Measurements from ENCODE around the gene SPRR2D.
"Not testable (repeated sequence)": the region's sequence is repeated elsewhere in the genome, so short reads cannot be mapped to it uniquely, and the experiment has no call there.

The SPRR2D gene

GRCh38 chr1:153040950-153041631 lies at the start of gene SPRR2D:
Gene SPRR2D (minus strand): TSS chr1:153041120. CDS start chr1:153040346, 774 bp downstream.
- in situ Hi-C loops (cut with MboI; ENCODE audit: low sequenced_read_pairs): no loop called here

GRCh38 chr1:153087652-153088051 lies 46.7 kb upstream of the SPRR2D start:
- in situ Hi-C loops (cut with MboI; ENCODE audit: low sequenced_read_pairs): no loop called here

- in situ Hi-C loops (cut with MboI; ENCODE audit: low sequenced_read_pairs): no loop called here
These were observed 40.8 kb upstream of the SPRR2D start for GRCh38 chr1:153081736-153082135.

GRCh38 chr1:153072806-153073726 lies 32.1 kb upstream of the SPRR2D start:
- in situ Hi-C loops (cut with MboI; ENCODE audit: low sequenced_read_pairs): no loop called here

GRCh38 chr1:153071511-153071910 lies 30.6 kb upstream of the SPRR2D start, which contains the start of gene SPRR2B:
Gene SPRR2B (minus strand): TSS chr1:153071611. CDS start chr1:153070839, 772 bp downstream.
- in situ Hi-C loops (cut with MboI; ENCODE audit: low sequenced_read_pairs): no loop called here

- in situ Hi-C loops (cut with MboI; ENCODE audit: low sequenced_read_pairs): no loop called here
These were observed 29.3 kb upstream of the SPRR2D start for GRCh38 chr1:153070243-153070642.

GRCh38 chr1:153058826-153059784 lies 18.2 kb upstream of the SPRR2D start:
- in situ Hi-C loops (cut with MboI; ENCODE audit: low sequenced_read_pairs): no loop called here

- in situ Hi-C loops (cut with MboI; ENCODE audit: low sequenced_read_pairs): no loop called here
These were observed 17.2 kb upstream of the SPRR2D start for GRCh38 chr1:153058154-153058553.

GRCh38 chr1:153057375-153057774 lies 16.5 kb upstream of the SPRR2D start, which contains the start of gene SPRR2A:
Gene SPRR2A (minus strand): TSS chr1:153057512. CDS start chr1:153056735, 777 bp downstream.
- in situ Hi-C loops (cut with MboI; ENCODE audit: low sequenced_read_pairs): no loop called here

- in situ Hi-C loops (cut with MboI; ENCODE audit: low sequenced_read_pairs): not testable (repeated sequence)
These were observed 15.2 kb upstream of the SPRR2D start for GRCh38 chr1:153056111-153056510.

- in situ Hi-C loops (cut with MboI; ENCODE audit: low sequenced_read_pairs): no loop called here
These were observed 8.3 kb upstream of the SPRR2D start for GRCh38 chr1:153049211-153049610.

GRCh38 chr1:153035211-153035610 lies 5.7 kb downstream of the SPRR2D start:
- in situ Hi-C loops (cut with MboI; ENCODE audit: low sequenced_read_pairs): no loop called here

- in situ Hi-C loops (cut with MboI; ENCODE audit: low sequenced_read_pairs): no loop called here
These were observed 8.1 kb downstream of the SPRR2D start for GRCh38 chr1:153032677-153033308.

GRCh38 chr1:153032073-153032472 lies 8.8 kb downstream of the SPRR2D start:
- in situ Hi-C loops (cut with MboI; ENCODE audit: low sequenced_read_pairs): no loop called here

GRCh38 chr1:153030895-153031294 lies 10.0 kb downstream of the SPRR2D start, which contains the start of gene SPRR1B:
Gene SPRR1B (plus strand): TSS chr1:153031203. CDS start chr1:153032346, 1,143 bp downstream.
- in situ Hi-C loops (cut with MboI; ENCODE audit: low sequenced_read_pairs): no loop called here

- in situ Hi-C loops (cut with MboI; ENCODE audit: low sequenced_read_pairs): no loop called here
These were observed 12.2 kb downstream of the SPRR2D start for GRCh38 chr1:153028766-153029165.

GRCh38 chr1:153025797-153026196 lies 15.1 kb downstream of the SPRR2D start:
- in situ Hi-C loops (cut with MboI; ENCODE audit: low sequenced_read_pairs): no loop called here

- in situ Hi-C loops (cut with MboI; ENCODE audit: low sequenced_read_pairs): no loop called here
These were observed 16.5 kb downstream of the SPRR2D start for GRCh38 chr1:153024413-153024812.

- in situ Hi-C loops (cut with MboI; ENCODE audit: low sequenced_read_pairs): no loop called here
These were observed 17.8 kb downstream of the SPRR2D start for GRCh38 chr1:153023109-153023508.

- in situ Hi-C loops (cut with MboI; ENCODE audit: low sequenced_read_pairs): not testable (repeated sequence)
These were observed 18.6 kb downstream of the SPRR2D start for GRCh38 chr1:153022340-153022739.

All from hTERT RPE-1 (cell line).